GM12878 (cell line): ENCODE measurements around the gene FHOD3. TPM values are rescaled to one million over a fixed set of nuclear protein-coding genes. Genes with fewer than 3 reads are reported as not detected.

ENCODE experiments used
- ATAC-seq: fragments of 200-7000 bp; cut with Tn5 transposase; 3 replicates; pipeline ENCODE4 v1.9.1; 2020; ENCODE audit warnings: mild to moderate bottlenecking, moderate library complexity
- BruUV-seq: library from RNA; stranded (reverse); fragments of 400-500 nt; replicated peaks from 2 replicates; lab custom pipeline; 2021; lab: Mats Ljungman, UMichigan
- CTCF ChIA-PET: fragments of 300-600 bp; sonication (Branson Sonifier 250); formaldehyde crosslinking; extraction: SDS; loops from one replicate; lab custom pipeline; 2021; ENCODE audit warnings: inconsistent platforms; lab: Yijun Ruan, JAX
- POLR2A ChIA-PET: fragments of 350-600 bp; formaldehyde crosslinking; extraction: SDS; loops from one replicate; lab custom pipeline; 2021; ENCODE audit warnings: inconsistent platforms; lab: Charles Lee
- RAD21 ChIA-PET: fragments of 300-600 bp; sonication (Branson Sonifier 250); formaldehyde crosslinking; loops from one replicate; lab custom pipeline; 2023; ENCODE audit warnings: antibody characterized with exemption; ENCODE audit not compliant: unreplicated experiment; lab: Charles Lee
- SMC1A ChIA-PET: fragments of 300-600 bp; sonication (Branson Sonifier 250); formaldehyde crosslinking; loops from one replicate; lab custom pipeline; 2023; ENCODE audit not compliant: unreplicated experiment, uncharacterized antibody; lab: Charles Lee
- DNase-seq: peaks from one replicate; pipeline ENCODE4 v3.0.0-alpha.2; 2011; ENCODE audit warnings: low read depth, low spot score
- FAIRE-seq: peaks from 3 replicates; lab custom pipeline; 2011; peaks lifted over from hg19 to GRCh38; lab: Jason Lieb, UNC
- H2AFZ ChIP-seq: 2 replicates; pipeline ENCODE4 v1.6.0; 2011; ENCODE audit warnings: low read depth, low read length, control low read depth; ENCODE audit not compliant: control insufficient read depth
- H3K27ac ChIP-seq: 2 replicates; pipeline ENCODE4 v1.5.1; 2011; ENCODE audit warnings: control low read depth; ENCODE audit not compliant: control insufficient read depth, insufficient read depth
- H3K27me3 ChIP-seq, 2 experiments: replicated peaks in 1 of 2; 2 replicates each; pipeline versions ENCODE4 v1.6.0 to v1.6.1; 2011; ENCODE audit warnings: low read length in 1 of 2; ENCODE audit not compliant: control insufficient read depth in 2 of 2, insufficient read depth in 2 of 2
- H3K36me3 ChIP-seq, 2 experiments: 2 replicates each; pipeline ENCODE4 v1.5.1; 2011; ENCODE audit warnings: low read length in 1 of 2; ENCODE audit not compliant: control insufficient read depth in 2 of 2, insufficient read depth in 2 of 2
- H3K4me1 ChIP-seq: 2 replicates; pipeline ENCODE4 v1.6.1; 2011; ENCODE audit warnings: mild to moderate bottlenecking, low read length, moderate library complexity, mixed read lengths; ENCODE audit not compliant: control insufficient read depth, insufficient read depth
- H3K4me2 ChIP-seq: 2 replicates; pipeline ENCODE4 v1.6.0; 2011; ENCODE audit warnings: control low read depth; ENCODE audit not compliant: control insufficient read depth, insufficient read depth
- H3K4me3 ChIP-seq: fragments of 200-600 bp; sonication (generic); 2 replicates; pipeline ENCODE4 v1.5.1; 2016
- H3K79me2 ChIP-seq: 2 replicates; pipeline ENCODE4 v1.6.0; 2011; ENCODE audit warnings: low read length; ENCODE audit not compliant: control insufficient read depth, insufficient read depth
- H3K9ac ChIP-seq: 2 replicates; pipeline ENCODE4 v1.8.0; 2011; ENCODE audit warnings: low read length, control low read depth, mixed read lengths; ENCODE audit not compliant: control insufficient read depth, insufficient read depth
- H3K9me3 ChIP-seq: replicated peaks from 3 replicates; pipeline ENCODE4 v1.5.1; 2011; ENCODE audit warnings: mild to moderate bottlenecking, low read length; ENCODE audit not compliant: control insufficient read depth, insufficient read depth
- H4K20me1 ChIP-seq: 2 replicates; pipeline ENCODE4 v1.6.0; 2011; ENCODE audit not compliant: control insufficient read depth, insufficient read depth
- GATAD2B ChIP-seq: fragments of 450-650 bp; conservative IDR thresholded peaks from 2 replicates; pipeline ENCODE4 v1.6.1; 2017; ENCODE audit warnings: low read depth, mild to moderate bottlenecking, moderate library complexity
- IKZF2 ChIP-seq, 2 experiments: fragments of 450-650 bp; IDR thresholded peaks; 2 replicates each; pipeline ENCODE4 v1.6.1; 2017; ENCODE audit warnings: mild to moderate bottlenecking in 2 of 2, moderate library complexity in 2 of 2
- NFYB ChIP-seq: IDR thresholded peaks from 2 replicates; pipeline ENCODE4 v1.6.1; 2011; ENCODE audit warnings: low read depth, mild to moderate bottlenecking, low read length, improper control_type of control experiment, moderate library complexity; ENCODE audit not compliant: insufficient read depth
- WGBS: methylation state at CpG from one replicate; pipeline ENCODE4 v1.1.6; 2016; ENCODE audit warnings: low lambda C conversion rate; ENCODE audit not compliant: insufficient replicate concordance, insufficient coverage; ENCODE audit errors: missing lambda C conversion rate; 5-methylcytosine and 5-hydroxymethylcytosine counted together
- in situ Hi-C: fragments of 300-500 bp; cut with MboI; formaldehyde crosslinking; loops from 9 replicates; pipeline ENCODE4 v1.14.3; 2018; ENCODE audit warnings: mixed read lengths
- intact Hi-C: fragments of 100-400 bp; cut with micrococcal nuclease; formaldehyde crosslinking; loops from one replicate; pipeline ENCODE4 v1.14.2; 2022; ENCODE audit not compliant: unreplicated experiment
- polyA plus RNA-seq, 11 experiments: library from polyadenylated mRNA; depleted of rRNA in 4 of 11; unstranded in 6 of 11; stranded (reverse) in 5 of 11; fragments of >200 nt; fragmentation: Nextera tagmentation in 4 of 11; fragmentation: Illumina TruSeq in 1 of 11; extraction: Ambion mirVana in 4 of 11; extraction: Trizol in 1 of 11; gene quantifications; 1 replicate in 1 of 11; 2 replicates in 10 of 11; pipeline versions ENCODE4 v1.2.1 to v1.2.3, GENCODE V29; 2011 to 2016; ENCODE audit warnings: inconsistent platforms in 2 of 11, missing spikeins in 2 of 11, low read depth in 1 of 11
- total RNA-seq, 4 experiments: library from RNA; depleted of rRNA in 3 of 4; stranded (reverse); fragments of >200 nt in 3 of 4; fragmentation: Illumina TruSeq in 1 of 4; extraction: Trizol in 1 of 4; gene quantifications; 2 replicates each; pipeline versions ENCODE4 v1.2.1 to v1.2.3, GENCODE V29; 2013 to 2021
- TF ChIP-seq, protein P1 (sequence below): IDR thresholded peaks from 2 replicates; pipeline ENCODE4 v1.6.1; 2011; ENCODE audit warnings: borderline replicate concordance, low read depth, mild to moderate bottlenecking, moderate library complexity, low read length; ENCODE audit not compliant: insufficient read depth, poor library complexity, severe bottlenecking

The FHOD3 gene
- total and polyA plus RNA-seq, 10 of the 15 experiments (the other 5 are each of a cell fraction or from before 2014, with no cell fraction given), result 0.77 to 26.7 (median 10.4) TPM

DNA sequence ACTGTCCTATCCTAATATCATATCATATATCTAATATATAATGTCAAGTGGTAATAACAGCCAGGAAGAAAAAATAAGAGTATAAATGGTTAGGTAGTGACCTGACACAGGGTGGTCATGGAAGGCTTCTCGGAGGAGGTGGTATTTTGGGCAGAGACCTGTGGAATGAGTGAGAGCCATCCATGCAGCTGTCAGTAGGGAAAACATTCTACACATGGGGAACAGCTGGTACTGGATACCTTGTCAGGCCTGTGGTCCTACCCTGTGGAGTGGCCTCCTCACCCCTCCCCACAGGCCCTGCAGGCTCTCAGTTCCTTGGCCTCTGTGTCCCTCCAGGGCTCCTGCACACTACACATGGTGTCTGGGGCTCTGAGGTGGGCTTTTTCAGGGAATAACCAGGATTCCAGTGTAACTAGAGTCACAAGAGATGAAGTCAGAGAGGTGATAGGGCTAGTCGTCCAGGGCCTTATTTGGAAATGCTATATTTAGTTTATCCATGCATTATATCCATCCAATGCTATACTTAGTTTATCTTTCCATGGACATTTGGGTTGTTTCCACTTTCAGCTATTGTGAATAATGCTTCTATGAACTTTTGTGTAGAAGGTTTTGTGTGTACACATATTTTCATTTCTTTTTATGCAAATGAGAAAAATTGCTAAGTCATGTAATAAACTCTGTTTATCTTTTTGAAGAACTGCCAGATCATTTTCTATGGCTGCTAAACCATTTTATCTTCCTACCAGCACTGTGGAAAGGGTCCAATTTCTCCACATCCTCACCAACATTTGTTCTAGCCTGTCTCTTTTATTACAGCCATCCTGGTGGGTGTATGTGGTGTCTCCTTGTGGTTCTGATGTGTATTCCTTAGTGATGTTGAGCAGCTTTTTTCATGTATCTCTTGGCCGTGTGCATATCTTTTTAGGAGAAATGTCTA is 455.7 kb downstream of the FHOD3 start:
- Histone ChIP-seq H2AFZ (no peak overlapping the region), H3K4me1 (no peaks in the 10 kb centered on the region), H3K27ac (no peak overlapping the region), H3K4me2 (no peak overlapping the region), H3K9ac (no peak overlapping the region), H3K9me3 (no peaks in the 10 kb centered on the region; the same call in 2 of the 3 replicates), H3K27me3 (no peaks in the 10 kb centered on the region), H3K36me3 (no peaks in the 10 kb centered on the region), H3K79me2 (no peaks in the 10 kb centered on the region), H4K20me1 (no peaks in the 10 kb centered on the region), H3K4me3 (no peak overlapping the region)
- in situ Hi-C loops (no loop called here), intact Hi-C loops (no loop called here)
- SMC1A ChIA-PET, result no interaction called here
- ATAC-seq (no peak), FAIRE-seq (no peak), DNase-seq (no peak)
- RAD21 ChIA-PET, result no interaction called here
- 45% methylated on average over 3 of the region's 3 CpGs for WGBS
- CTCF ChIA-PET, result no interaction called here
- POLR2A ChIA-PET, result interaction anchor here (0.6 kb wide), 1 partner anchor 10 kb away, joined by 7 read pairs; no protein-coding TSS in a partner anchor
- BruUV-seq, result no TSS peak
- TF ChIP-seq, protein P1, sequence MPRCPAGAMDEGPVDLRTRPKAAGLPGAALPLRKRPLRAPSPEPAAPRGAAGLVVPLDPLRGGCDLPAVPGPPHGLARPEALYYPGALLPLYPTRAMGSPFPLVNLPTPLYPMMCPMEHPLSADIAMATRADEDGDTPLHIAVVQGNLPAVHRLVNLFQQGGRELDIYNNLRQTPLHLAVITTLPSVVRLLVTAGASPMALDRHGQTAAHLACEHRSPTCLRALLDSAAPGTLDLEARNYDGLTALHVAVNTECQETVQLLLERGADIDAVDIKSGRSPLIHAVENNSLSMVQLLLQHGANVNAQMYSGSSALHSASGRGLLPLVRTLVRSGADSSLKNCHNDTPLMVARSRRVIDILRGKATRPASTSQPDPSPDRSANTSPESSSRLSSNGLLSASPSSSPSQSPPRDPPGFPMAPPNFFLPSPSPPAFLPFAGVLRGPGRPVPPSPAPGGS, result no peak
- TF ChIP-seq IKZF2 (IDR thresholded peaks at IDR 0.05), result no peak
- TF ChIP-seq GATAD2B, result no peak
- TF ChIP-seq NFYB, result no peak
